Embryonic facial prominence (tissue), 1 donor: Measurements from ENCODE around the gene ELOF1.
"Not testable (repeated sequence)": the region's sequence is repeated elsewhere in the genome, so short reads cannot be mapped to it uniquely, and the experiment has no call there.

Source experiments
- DNase-seq: peaks from one replicate; pipeline ENCODE4 v3.0.0-alpha.2; 2016; ENCODE audit errors: extremely low spot score

The ELOF1 gene

DNA sequence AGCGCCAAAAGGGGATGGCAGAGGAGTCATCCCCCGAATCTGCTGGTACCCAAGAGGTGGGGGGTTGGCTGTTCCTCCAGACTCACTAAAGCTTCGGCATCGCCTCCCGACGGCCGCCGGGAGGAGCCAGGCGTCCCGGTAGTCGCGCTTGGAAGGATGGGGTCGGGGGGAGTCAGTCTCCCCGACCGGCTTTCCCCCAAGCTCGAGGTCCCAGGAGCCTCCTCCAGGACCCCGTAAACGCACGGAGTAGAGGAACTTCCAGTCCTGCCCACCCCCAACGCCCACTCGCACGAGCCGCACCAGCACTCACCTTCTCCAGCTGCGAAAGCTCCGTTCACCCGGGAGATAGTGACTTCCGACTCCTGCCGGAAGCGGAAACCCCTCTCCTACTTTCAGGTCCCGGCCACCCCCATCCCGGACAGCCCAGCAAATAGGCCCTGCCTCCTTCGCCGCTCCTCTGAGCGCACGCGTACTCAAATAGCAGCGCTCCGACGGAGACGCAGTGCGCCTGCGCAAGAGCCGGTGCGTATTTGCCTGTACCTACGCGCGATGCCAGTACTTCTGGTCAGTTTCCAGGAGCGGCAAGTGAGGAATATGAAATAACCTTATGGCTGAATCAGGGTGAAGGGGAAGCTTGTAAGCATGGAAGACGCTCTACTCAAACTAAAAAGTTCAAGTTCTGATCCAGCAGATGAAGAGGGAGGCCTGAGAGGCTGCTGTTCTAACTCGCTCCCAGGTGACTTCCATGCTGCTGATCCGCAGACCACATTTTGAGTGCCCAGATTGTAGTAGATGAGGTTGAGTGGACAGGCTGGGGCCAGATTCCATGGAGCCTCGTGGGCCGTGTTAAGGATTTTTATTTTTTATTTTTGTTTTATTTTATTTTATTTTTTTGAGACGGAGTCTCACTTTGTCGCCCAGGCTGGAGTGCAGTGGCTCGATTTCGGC lies at the start of gene ELOF1:
TSS of gene ELOF1 (minus strand) at position 350 of the 948 bp plus-strand sequence. CDS start 4,883 bp downstream, outside the sequence.
- DNase-seq = peak; percentile 95

DNA sequence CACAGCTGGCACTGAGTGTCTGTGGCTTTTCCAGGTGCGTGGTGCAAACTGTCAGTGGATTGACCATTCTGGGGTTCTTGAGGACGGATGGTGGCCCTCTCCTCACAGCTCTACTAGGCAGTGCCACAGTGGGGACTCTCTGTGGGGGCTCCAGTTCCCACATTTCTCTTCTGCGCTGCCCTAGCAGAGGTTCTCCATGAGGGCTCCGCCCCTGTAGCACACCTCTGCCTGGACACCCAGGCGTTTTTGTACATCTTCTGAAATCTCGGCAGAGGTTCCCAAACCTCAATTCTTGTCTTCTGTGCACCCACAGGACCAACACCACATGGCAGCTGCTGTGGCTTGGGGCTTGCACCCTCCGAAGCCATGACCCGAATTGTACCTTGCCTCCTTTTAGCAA lies 47.5 kb upstream of the ELOF1 start:
- no peak for DNase-seq

DNA sequence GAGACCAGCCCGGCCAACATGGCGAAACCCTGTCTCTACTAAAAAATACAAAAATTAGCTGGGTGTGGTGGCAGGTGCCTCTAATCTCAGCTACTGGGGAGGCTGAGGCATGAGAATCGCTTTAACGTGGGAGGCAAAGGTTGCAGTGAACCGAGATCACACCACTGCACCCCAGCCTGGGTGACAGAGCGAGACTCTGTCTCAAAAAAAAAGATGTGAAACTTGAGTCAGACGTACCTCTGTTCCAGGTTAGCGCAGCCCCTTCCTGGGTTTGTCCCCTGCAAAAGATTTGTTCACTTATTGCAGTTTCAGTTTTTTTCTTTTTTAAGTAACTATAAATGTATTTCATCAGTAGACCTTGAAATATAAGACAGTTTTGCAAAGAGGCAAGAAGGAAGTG lies 40.7 kb upstream of the ELOF1 start:
- not testable (repeated sequence) for DNase-seq

DNA sequence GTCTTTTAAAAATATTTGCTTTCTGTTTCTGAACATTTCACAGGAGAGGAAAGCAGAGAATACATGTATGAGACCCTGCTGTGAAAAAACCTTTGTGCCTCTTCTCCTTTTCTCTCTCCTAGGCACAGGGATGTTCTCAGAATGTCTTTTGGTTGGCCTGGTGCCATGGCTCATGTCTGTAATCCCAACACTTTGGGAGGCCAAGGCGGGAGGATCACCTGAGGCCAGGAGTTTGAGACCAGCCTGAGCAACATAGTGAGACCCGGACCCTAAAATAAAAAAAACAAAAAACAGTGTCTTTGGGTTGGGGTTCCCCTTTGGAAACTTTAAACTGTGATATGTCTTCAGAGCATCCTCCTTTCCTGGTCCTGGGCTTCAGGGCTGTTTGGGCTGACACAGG lies 39.7 kb upstream of the ELOF1 start:
- DNase-seq = no peak

DNA sequence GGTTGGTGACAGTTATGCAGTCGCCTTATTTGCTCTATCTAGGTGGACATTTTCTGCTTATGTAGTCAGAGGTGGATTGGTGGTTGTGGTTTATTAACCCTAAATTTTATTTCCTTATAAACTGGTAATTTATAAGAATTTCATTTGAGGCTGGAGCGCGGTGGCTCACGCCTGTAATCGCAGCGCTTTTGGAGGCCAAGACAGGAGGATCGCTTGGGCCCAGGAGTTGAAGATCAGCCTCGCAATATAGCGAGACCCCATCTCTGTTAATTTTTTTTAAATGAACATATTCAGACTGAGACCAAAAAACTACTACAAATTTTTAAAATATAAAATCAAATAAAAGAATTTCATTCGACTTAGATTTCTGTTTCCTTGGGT lies 39.1 kb upstream of the ELOF1 start:
- DNase-seq = no peak

DNA sequence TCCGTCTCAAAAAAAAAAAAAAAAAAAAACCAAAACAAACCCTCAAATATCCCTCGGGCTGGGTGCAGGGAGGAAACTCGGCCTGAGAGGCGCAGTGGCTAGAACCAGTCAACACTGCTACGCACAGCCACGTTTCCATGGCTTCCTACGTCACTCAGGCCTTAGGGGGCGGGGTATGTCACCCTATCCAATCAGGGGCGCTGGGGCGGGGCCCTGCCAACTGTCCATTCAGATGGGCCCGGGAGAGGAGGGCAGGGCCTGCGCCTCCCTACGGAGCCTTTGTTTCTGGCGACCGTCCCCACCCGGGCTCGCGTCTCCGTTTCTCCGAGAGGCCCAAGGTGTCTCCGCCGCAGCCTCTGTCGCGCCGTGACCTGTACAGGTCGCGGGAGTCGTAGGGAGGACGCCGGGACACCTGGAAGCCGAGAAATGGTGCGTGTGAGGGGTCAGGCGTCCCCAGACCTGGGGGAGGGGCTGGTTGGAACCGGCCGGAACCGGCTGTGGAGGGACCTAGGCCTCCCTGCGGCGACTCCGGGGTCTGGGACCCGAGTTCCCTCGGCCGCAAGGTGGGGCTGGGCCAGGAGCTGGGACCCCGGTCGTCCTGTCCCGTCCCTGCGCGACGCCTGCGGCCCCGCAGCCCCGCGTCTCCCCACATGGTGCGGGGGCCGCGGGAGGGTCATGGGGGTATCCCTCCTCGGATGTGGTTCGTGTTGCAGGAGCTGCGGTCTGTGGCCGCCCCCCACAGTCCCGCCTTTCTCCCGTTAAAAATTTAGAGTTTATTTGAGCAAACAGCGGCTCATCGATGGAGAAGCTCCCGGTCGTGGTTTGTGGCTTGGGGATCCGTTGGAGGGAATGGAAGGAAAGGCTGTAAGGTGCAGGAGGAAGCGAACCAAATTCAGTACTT lies 38.4 kb upstream of the ELOF1 start, which contains the start of gene ZNF627:
TSS of gene ZNF627 (plus strand) at position 282 of the 901 bp plus-strand sequence. CDS start at position 427, 145 bp downstream.
- DNase-seq = peak; percentile 98

DNA sequence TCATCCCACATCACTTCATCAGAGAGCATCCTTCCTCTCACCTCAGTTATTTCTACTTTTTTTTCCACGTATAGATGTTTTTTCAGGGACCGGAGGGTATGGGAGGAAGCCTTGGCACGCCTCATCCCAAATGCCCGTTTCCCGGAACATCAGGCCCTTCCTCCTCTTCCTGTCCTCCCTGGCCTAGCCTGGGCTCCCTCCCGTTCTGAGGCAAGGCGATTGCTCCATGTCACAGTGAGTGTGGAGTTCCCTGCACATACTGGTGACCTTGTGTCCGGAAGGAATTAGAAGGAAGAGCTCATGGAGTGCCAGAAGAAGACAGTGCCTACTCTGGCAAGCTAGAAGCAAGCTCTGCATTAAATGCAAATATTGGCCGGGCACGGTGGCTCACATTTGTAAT lies 37.1 kb upstream of the ELOF1 start:
- DNase-seq = no peak

DNA sequence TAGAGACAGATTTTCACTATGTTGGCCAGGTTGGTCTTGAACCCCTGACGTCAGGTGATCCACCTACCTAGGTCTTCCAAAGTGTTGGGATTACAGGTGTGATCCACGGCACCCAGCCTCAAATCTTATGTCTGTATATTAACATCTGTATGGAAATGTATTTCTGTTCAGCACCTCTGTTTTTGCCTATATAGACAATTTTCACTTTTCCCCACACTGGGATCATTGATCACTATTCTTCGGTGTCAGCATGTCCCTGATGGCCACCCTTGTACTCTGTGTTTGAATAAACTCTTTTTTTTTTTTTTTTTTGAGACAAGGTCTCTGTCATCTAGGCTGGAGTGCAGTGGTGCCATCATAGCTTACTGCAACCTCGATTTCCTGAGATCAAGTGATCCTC lies 35.1 kb upstream of the ELOF1 start:
- no peak for DNase-seq

DNA sequence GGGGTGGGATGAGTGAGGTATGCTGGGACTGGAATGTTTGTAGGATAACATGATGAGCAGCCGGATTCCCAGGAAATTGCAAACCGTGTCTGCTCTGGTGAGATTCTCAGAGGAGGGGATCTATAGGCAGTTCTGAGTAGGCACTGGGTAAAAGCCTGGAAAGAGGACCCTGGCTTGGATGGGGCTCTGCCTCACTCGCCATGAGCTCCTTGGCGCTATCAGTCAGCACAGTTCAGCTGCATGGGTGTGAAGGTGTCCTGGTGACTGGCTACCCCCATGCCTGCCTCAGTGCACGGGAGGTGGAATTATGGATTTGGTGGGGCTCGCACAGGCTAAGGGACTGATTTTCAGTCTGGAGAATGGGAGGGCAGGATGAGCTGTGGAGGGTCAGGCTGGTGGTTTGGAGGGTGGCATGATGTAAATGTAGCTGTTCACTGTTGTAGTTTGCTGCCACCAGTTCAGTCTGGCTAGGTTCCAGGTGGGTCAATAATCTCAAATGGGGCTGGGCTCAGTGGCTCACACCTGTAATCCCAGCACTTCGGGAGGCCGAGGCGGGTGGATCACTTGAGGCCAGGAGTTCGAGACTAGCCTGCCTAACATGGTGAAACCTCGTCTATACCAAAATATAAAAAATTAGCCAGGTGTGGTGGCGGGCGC lies 29.1 kb upstream of the ELOF1 start:
- DNase-seq = no peak

DNA sequence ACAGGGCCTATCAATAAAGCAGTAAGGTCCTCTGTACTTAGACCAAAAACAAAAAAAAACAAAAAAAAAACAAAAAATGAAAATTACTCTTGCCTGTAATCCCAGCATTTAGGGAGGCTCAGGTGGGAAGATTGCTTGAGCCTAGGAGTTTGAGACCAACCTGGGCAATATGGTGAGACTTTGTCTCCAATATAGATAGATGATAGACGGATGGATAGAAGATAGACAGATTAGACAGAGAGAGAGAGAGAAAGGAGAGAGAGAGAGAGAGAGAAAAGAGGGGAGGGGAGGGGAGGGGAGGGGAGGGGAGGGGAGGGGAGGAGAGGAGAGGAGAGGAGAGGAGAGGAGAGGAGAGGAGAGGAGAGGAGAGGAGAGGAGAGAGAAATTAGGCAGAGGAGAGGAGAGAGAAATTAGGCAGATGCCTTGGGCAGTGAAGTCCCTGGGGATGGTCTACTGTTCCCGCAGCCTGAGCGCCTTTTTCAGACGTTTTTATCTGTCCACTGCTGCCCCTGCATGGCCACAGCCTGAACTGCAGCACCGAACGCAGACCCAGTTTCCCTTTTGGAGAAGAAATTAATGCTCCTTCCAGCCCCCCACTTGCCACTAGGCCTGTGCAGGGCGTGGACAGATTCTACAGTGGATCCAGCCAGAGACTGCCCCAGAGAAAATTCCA lies 28.4 kb upstream of the ELOF1 start:
- peak; percentile 39 for DNase-seq

DNA sequence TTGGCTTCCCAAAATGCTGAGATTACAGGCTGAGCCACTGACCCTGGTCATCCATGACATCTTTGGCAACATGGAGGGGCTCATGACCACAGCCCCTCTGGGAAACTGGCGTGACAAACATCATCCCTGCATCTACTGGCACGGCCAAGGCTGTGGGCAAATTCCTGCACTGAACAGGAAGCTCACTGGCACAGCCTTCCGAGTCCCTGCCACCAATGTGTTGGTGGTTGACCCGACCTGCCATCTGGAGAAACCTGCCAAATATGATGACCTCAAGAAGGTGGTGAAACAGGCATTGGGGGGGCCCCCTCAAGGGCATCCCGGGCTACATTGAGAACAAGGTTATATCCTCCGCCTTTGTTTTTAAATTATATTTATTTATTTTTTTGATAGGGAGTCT lies 27.3 kb upstream of the ELOF1 start:
- no peak for DNase-seq

DNA sequence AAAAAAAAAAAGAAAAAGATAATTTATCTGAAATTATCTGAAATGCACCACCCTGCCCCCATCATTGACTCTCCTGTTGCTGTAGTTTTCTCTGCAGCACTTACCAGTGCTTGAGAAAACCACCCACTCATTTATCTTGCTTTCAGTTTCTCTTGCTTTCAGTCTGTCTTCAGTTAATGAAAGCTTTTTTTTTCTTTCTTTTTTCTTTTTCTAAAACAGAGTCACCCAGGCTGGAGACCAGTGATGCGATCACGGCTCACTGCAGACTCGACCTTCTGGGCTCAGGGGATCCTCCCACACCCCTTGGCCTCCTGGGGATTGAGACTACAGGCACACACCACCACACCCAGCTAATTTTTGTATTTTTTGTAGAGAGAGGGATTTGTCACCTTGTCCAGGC lies 22.7 kb upstream of the ELOF1 start:
- no peak for DNase-seq

DNA sequence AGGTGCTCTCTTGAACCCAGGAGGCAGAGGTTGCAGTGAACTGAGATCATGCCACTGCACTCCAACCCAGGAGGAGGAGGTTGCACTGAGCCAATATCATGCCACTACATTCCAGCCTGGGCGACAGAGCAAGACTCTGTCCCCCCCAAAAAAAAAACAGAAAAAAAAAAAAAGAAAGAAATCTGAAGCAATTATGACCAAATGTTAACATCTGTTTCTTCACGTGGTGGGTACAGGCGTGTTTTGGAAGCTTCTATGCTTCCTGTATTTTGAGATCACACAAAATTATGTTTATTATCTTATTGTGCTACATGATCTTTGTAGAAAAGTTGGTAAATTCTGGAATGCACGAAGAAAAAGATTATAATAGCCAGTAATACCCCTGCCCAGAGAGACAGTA lies 21.1 kb upstream of the ELOF1 start:
- DNase-seq = no peak

DNA sequence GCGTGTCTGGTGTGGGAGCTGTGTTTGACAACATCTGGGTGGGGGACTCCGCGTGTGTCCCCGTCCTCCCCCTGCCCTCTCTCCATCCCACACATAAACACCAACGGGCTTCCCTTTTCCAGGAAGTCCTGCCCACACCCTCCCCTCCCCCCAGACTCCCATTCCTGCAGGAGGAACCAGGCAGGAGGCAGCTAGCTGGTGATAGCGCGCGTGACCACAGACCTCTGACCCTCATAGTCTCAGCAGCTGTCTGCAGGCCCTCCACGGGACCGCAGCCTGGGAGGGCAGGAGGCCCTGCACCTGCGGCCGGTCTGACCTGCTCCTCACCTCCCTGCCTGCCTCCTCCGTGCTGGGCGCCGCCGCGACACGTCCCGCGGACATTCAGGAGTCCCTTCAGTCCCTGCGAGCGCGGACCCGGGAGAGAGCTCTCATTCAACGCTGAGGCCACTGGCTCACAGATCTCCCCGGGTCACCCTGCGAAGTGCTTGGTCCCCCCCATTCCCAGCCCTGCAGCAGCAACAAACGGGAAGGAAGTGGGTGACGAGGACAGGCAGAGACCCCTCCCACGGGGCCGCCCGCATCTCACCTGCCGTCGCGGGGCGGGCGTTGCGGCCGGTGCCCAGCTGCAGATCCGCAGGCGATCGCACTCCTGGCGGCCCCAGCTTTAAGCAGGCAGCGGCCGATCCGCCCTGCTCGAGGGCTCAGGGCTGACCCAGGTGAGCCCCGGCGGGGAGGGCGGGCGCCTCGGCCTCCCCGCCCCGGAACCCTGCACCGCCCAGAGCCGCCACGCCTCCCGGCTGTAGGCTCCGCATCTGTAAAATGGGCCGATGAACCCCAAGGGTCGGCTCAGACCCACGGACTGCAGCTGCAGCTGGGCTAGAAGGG lies 19.5 kb upstream of the ELOF1 start:
- no peak for DNase-seq

DNA sequence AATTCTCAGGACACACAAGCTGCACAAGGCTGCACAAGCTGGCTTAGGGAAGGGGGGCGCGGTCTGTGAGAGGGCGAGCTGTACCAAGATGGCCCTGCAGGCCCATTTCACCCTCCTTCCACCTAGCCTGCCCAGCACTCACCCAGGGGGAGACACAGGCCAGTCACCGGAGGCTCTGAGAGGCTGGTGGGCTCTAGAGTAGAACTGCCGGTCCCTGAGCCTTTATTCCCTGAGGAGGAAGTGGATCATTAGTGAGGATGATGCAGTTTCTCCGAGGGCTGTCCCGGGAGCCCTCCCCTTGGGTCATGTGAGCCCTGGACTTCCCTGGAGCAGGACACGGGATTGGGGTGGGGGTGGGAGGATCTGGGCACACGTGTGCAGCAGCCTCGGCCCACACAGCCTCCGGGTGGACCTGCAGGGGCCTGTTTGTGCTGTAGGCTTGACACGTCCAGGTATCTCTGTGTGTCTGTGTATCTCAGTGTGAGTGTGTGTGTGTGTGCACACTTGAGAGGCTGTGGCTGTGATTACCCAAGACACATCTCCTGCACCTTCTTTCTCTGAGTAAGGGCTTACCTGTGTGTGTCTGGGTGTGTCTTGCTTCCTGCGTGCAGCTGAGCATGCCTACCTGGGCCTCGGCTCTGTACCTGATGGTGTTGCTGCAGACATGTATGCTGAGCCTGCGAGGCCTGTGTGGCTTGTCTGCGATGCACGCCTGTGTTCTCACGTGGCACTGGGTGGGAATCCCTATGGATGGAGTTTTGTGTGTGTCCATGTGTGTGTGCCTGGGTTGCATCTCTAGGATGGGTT lies 18.6 kb upstream of the ELOF1 start, which contains the start of gene ACP5:
TSS of gene ACP5 (minus strand) at position 195 of the 807 bp plus-strand sequence. CDS start 328 bp downstream, outside the sequence.
- DNase-seq = no peak

DNA sequence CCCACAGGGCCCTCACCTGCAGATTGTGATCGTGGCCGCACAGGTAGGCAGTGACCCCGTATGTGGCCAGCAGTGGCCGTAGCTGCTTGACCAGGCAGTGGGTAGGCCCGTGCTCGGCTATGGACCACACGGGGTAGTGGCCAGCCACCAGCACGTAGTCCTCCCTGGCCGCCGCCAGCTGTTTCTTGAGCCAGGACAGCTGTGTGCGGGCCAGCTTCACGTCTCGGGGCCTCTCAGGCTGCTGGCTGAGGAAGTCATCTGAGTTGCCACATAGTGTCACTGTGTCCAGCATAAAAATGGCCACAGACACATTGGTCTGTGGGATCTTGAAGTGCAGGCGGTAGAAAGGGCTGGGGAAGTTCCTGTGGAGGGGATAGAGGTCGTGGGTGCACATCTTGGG lies 17.2 kb upstream of the ELOF1 start:
- no peak for DNase-seq

DNA sequence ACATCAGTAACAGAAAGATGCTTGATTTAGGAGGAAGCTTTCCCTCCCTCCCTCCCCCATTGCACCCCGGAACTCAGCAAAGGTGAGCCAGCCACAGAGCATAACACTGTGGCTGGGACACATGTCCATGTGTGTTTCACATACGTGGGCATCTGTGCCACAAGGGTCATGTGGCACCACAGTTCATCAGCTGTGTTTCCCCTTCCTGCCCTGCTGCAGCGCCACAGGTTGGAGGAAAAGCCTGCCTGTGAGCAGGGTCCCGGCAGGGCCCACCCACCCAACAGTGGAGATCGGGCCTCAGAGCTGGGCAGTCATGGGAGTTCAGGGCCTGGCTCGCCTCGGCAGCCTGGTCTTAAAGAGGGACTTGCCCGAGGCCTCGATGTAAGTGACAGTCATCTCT lies 15.7 kb upstream of the ELOF1 start:
- no peak for DNase-seq

DNA sequence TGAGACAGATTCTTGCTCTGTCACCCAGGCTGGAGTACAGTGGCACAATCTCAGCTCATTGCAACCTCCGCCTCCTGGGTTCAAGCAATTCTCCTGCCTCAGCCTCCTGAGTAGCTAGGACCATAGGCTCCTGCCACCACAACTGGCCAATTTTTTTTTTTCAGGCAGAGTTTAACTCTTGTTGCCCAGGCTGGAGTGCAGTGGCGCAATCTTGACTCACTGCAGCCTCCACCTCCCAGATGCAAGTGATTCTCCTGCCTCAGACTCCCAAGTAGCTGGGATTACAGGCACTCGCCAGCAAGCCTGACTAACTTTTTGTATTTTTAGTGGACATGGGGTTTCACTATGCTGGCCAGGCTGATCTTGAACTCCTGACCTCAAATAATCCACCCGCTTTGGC lies 14.7 kb upstream of the ELOF1 start:
- not testable (repeated sequence) for DNase-seq

DNA sequence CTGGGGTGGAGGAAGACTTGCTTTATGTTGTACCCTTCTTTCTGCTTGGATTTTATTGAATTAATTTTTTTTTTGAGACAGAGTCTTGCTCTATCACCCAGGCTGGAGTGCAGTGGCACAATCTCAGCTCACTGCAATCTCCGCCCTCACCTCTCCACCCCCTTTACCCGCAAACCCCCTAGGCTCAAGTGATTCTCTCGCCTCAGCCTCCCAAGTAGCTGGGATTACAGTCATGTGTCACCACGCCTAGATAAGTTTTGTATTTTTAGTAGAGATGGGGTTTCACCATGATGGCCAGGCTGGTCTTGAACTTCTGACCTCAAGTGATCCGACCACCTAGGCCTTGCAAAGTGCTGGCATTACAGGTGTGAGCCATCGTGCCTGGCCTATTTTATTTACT lies 14.3 kb upstream of the ELOF1 start:
- not testable (repeated sequence) for DNase-seq
